GM15510 (cell line): ENCODE data around the gene NDP.

Experiments used
- POLR2A ChIP-seq: IDR thresholded peaks from 3 replicates; pipeline ENCODE4 v1.6.1; 2011; ENCODE audit warnings: borderline replicate concordance; ENCODE audit not compliant: insufficient read length; ENCODE audit errors: extremely low read depth

The NDP gene

GRCh38 chrX:43973249-43974099 is at the start of gene NDP:
Gene NDP (minus strand): TSS chrX:43973390. CDS start chrX:43958645, 14,745 bp downstream.
- no peak for TF ChIP-seq POLR2A

- no peak for TF ChIP-seq POLR2A
Measured at GRCh38 chrX:44022964-44023363, 49.8 kb upstream of the NDP start.

- TF ChIP-seq POLR2A: no peak
Measured at GRCh38 chrX:44020693-44021092, 47.5 kb upstream of the NDP start.

- TF ChIP-seq POLR2A: no peak
Measured at GRCh38 chrX:44019911-44020310, 46.7 kb upstream of the NDP start.

- TF ChIP-seq POLR2A: no peak
Measured at GRCh38 chrX:44017676-44018075, 44.5 kb upstream of the NDP start.

GRCh38 chrX:44016906-44017305 is 43.7 kb upstream of the NDP start:
- no peak for TF ChIP-seq POLR2A

- no peak for TF ChIP-seq POLR2A
Measured at GRCh38 chrX:44012484-44013096, 39.4 kb upstream of the NDP start.

- TF ChIP-seq POLR2A: no peak
Measured at GRCh38 chrX:44011506-44011905, 38.3 kb upstream of the NDP start.

- TF ChIP-seq POLR2A: no peak
Measured at GRCh38 chrX:44010626-44011025, 37.4 kb upstream of the NDP start.

- no peak for TF ChIP-seq POLR2A
Measured at GRCh38 chrX:44006081-44006480, 32.9 kb upstream of the NDP start.

- TF ChIP-seq POLR2A: no peak
Measured at GRCh38 chrX:44003975-44004374, 30.8 kb upstream of the NDP start.

GRCh38 chrX:44002567-44002966 is 29.4 kb upstream of the NDP start:
- no peak for TF ChIP-seq POLR2A

- TF ChIP-seq POLR2A: no peak
Measured at GRCh38 chrX:43998374-43998773, 25.2 kb upstream of the NDP start.

GRCh38 chrX:43996491-43996890 is 23.3 kb upstream of the NDP start:
- TF ChIP-seq POLR2A: no peak

GRCh38 chrX:43986083-43986482 is 12.9 kb upstream of the NDP start:
- TF ChIP-seq POLR2A: no peak

- TF ChIP-seq POLR2A: no peak
Measured at GRCh38 chrX:43985511-43985910, 12.3 kb upstream of the NDP start.
